Breast epithelium (tissue), 4 donors: Measurements from ENCODE around the gene MYBPH. TPM values are rescaled to one million over a fixed set of nuclear protein-coding genes. Genes with fewer than 3 reads are reported as not detected.

Experiments used
- DNase-seq, 2 donors: peaks; one replicate each; pipeline ENCODE4 v3.0.0-alpha.2; 2019; ENCODE audit warnings: low spot score in 2 of 2
- H3K27ac ChIP-seq, 2 donors: fragments of 200-600 bp; sonication (generic) in 1 of 2; one replicate each; pipeline ENCODE4 v1.5.1; 2016 to 2019; ENCODE audit warnings: mild to moderate bottlenecking in 1 of 2
- H3K27me3 ChIP-seq, 2 donors: fragments of 200-600 bp; sonication (generic) in 1 of 2; one replicate each; pipeline versions ENCODE4 v1.5.1 to v1.6.0; 2017 to 2019; ENCODE audit warnings: control low read depth in 1 of 2, mild to moderate bottlenecking in 1 of 2
- H3K36me3 ChIP-seq: fragments of 200-600 bp; one replicate; pipeline ENCODE4 v1.5.1; 2019
- H3K4me1 ChIP-seq, 2 donors: fragments of 200-600 bp; sonication (generic); one replicate each; pipeline ENCODE4 v1.5.1; 2016 to 2019; ENCODE audit warnings: control low read depth in 1 of 2
- H3K4me3 ChIP-seq, 3 donors: fragments of 200-600 bp; sonication (generic); 1 replicate in 2 of 3; 2 replicates in 1 of 3; pipeline ENCODE4 v1.5.1; 2016 to 2019; ENCODE audit warnings: mild to moderate bottlenecking in 3 of 3, moderate library complexity in 2 of 3
- H3K9me3 ChIP-seq, 2 donors: fragments of 200-600 bp; sonication (generic) in 1 of 2; one replicate each; pipeline ENCODE4 v1.5.1; 2016 to 2019; ENCODE audit warnings: control low read depth in 1 of 2
- POLR2A ChIP-seq: fragments of 450-650 bp; IDR thresholded peaks from one replicate; pipeline ENCODE4 v1.6.1; 2016; ENCODE audit warnings: antibody characterized with exemption, mild to moderate bottlenecking, moderate library complexity
- POLR2AphosphoS5 ChIP-seq, 3 donors: sonication (generic); formaldehyde crosslinking; IDR thresholded peaks; one replicate each; pipeline ENCODE4 v1.6.1; 2017; ENCODE audit warnings: antibody characterized with exemption in 3 of 3
- intact Hi-C: fragments of 100-400 bp; cut with DNase I; formaldehyde crosslinking; loops from one replicate; pipeline ENCODE4 v1.15.1; 2023; ENCODE audit warnings: low total_unique reads
- total RNA-seq, 3 donors: library from RNA; depleted of rRNA; stranded (reverse); fragments of >200 nt; gene quantifications; one replicate each; pipeline ENCODE4 v1.1.0, GENCODE V29; 2016
- TF ChIP-seq, protein P1 (sequence below), 3 donors: fragments of 450-650 bp; IDR thresholded peaks; one replicate each; pipeline ENCODE4 v1.5.1; 2016 to 2017; ENCODE audit warnings: antibody characterized with exemption in 3 of 3, mild to moderate bottlenecking in 3 of 3, moderate library complexity in 3 of 3

The MYBPH gene, protein sequence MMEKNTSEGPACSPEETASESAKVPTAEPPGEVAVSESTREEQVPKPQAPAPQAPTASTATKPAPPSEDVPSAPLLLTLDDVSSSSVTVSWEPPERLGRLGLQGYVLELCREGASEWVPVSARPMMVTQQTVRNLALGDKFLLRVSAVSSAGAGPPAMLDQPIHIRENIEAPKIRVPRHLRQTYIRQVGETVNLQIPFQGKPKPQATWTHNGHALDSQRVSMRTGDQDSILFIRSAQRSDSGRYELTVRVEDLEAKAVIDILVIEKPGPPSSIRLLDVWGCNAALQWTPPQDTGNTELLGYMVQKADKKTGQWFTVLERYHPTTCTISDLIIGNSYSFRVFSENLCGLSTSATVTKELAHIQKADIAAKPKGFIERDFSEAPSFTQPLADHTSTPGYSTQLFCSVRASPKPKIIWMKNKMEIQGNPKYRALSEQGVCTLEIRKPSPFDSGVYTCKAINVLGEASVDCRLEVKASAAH
- under 1 TPM in 1 of 3 donors, not detected in 2; 0.66 TPM for total RNA-seq

DNA sequence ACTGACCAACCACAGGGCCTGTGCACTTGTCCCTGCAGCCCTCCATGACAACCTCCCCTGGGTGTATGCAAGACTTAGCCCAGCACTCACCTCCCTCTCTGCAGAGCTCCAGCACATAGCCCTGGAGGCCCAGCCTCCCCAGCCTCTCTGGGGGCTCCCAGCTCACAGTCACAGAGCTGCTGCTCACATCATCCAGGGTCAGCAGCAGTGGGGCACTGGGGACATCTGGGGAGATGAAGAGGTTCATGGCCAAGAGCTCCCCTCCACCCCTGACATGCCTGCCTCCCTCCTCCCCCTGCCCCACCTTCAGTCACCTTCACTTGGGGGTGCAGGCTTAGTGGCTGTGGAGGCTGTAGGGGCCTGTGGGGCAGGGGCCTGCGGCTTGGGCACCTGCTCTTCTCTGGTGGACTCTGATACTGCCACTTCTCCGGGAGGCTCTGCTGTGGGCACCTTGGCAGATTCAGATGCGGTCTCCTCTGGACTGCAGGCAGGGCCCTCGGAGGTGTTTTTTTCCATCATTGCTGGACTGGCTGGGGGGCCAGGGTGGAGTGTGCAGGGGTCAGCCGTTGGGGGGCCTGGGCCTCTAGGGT is at the start of gene MYBPH:
Gene MYBPH (minus strand): TSS at position 590 of the 590 bp plus-strand sequence. CDS start 71 bp downstream, at position 519.
- H3K36me3 ChIP-seq = no peaks in the 10 kb centered on the region
- peak in 1 of 2 donors; percentile 30 for DNase-seq

DNA sequence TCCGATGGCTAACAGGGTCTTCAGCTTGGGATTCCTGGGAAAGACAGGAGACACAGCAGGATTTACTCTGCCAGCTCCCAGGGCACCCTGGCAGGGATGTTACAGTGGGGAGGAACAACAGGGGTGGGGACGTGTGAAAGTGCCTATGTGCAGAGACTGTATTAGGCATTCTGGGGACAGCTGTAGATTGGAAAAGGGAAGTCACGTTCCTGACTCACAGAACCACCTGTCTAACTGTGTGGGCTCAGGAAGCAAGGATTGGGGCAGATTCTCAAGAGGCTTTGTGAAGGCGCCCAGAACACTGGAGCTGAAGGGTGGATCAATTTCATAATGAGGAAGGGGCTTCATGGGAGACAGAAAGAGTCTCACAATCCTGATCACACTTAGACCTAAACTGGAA is 49.4 kb upstream of the MYBPH start:
- Histone ChIP-seq H3K27ac (no peak overlapping the region), H3K4me3 (no peak overlapping the region), H3K4me1 (no peaks in the 10 kb centered on the region), H3K9me3 (no peaks in the 10 kb centered on the region), H3K27me3 (no peaks in the 10 kb centered on the region), H3K36me3 (no peaks in the 10 kb centered on the region)
- TF ChIP-seq, protein P1, sequence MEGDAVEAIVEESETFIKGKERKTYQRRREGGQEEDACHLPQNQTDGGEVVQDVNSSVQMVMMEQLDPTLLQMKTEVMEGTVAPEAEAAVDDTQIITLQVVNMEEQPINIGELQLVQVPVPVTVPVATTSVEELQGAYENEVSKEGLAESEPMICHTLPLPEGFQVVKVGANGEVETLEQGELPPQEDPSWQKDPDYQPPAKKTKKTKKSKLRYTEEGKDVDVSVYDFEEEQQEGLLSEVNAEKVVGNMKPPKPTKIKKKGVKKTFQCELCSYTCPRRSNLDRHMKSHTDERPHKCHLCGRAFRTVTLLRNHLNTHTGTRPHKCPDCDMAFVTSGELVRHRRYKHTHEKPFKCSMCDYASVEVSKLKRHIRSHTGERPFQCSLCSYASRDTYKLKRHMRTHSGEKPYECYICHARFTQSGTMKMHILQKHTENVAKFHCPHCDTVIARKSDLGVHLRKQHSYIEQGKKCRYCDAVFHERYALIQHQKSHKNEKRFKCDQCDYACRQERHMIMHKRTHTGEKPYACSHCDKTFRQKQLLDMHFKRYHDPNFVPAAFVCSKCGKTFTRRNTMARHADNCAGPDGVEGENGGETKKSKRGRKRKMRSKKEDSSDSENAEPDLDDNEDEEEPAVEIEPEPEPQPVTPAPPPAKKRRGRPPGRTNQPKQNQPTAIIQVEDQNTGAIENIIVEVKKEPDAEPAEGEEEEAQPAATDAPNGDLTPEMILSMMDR (IDR thresholded peaks at IDR 0.05) = no peak
- no peak for TF ChIP-seq POLR2A
- TF ChIP-seq POLR2AphosphoS5 (IDR thresholded peaks at IDR 0.05) = no peak
- no peak for DNase-seq
- intact Hi-C loops = no loop called here

More for the DNA sequence above, at the start of gene MYBPH:
- intact Hi-C loops = no loop called here
- H3K27ac ChIP-seq = no peak within 1 kb of the TSS
- no peaks in the 10 kb centered on the region for H3K27me3 ChIP-seq
- no peaks in the 10 kb centered on the region for H3K4me1 ChIP-seq
- no peak for TF ChIP-seq POLR2AphosphoS5 (IDR thresholded peaks at IDR 0.05)
- TF ChIP-seq, protein P1 (IDR thresholded peaks at IDR 0.05) = no peak
- no peak for TF ChIP-seq POLR2A
- H3K4me3 ChIP-seq = no peak within 1 kb of the TSS
- no peaks in the 10 kb centered on the region for H3K9me3 ChIP-seq

DNA sequence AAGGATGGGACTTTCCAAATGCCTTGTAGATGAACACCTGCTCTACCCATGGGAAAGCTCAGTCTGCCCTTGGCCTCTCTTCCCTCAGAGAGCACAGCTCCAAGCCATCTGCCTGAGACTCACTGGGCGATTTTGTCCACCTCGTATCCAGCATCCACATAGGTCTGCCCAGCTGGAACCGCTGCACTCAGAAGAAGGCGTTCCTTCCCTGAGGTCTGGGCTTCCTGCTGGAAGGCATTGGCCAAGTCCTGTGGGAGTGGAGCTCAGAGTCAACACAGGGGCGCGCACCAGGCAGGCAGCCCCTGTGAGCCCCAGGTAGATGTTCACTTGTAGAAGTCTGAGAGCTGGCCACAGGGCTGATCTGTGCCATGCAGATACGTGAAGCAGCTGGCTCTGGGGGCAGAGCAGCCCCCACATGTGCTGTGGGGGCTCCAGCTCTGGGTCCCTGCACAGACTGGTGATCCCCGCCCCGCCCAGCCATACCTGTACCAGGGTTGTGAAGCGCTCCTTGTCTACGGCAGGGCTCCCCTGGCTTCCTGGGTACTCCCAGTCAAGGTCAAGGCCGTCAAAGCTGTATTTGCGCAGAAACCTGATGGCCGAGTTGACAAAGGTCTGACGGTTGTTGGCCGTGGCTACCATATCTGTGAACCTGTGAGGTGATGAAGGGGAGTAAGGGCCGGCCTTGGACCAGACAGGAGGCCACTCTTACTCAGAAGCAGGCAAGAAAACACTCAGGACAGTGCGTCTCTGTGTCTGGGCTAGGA is 47.6 kb upstream of the MYBPH start:
- DNase-seq = no peak
- H3K4me1 ChIP-seq = no peaks in the 10 kb centered on the region
- H3K27ac ChIP-seq = no peak overlapping the region
- no peaks in the 10 kb centered on the region for H3K36me3 ChIP-seq
- intact Hi-C loops = loop anchor here (5.0 kb wide), 1 partner anchor 619 kb away; no protein-coding TSS in a partner anchor
- no peaks in the 10 kb centered on the region for H3K9me3 ChIP-seq
- H3K4me3 ChIP-seq = no peak overlapping the region
- no peaks in the 10 kb centered on the region for H3K27me3 ChIP-seq
- TF ChIP-seq POLR2A (no peak), POLR2AphosphoS5 (IDR thresholded peaks at IDR 0.05) (no peak)
- TF ChIP-seq, protein P1 (IDR thresholded peaks at IDR 0.05) = no peak

DNA sequence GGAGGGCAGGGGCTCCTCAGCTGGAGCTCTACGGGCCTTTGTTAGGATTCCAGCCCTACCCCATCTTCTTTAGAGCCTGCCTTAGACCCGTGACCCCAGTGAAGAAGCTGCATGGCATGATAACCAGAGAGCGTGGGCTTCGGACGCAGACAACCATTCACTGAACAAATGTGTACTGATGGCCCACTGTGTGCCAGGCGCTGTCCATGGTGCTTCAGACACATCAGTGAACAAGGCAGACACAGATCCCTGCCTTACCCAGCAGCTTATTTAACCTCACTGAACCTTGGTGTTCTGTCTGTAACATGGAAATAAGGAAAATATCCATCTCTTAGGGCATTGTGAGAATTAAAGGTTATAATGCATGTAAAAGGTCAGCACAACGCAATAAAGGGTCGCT is 44.3 kb upstream of the MYBPH start:
- intact Hi-C loops = loop anchor here (5.0 kb wide), 2 partner anchors 93 to 622 kb away; partner anchors contain the start of gene ADORA1
- no peaks in the 10 kb centered on the region for H3K36me3 ChIP-seq
- peaks cover 0 to 8% of the 10 kb centered on the region in 2 donors for H3K4me1 ChIP-seq
- TF ChIP-seq POLR2AphosphoS5 (IDR thresholded peaks at IDR 0.05) = no peak
- TF ChIP-seq POLR2A = no peak
- TF ChIP-seq, protein P1 (IDR thresholded peaks at IDR 0.05) = no peak
- H3K27me3 ChIP-seq = no peaks in the 10 kb centered on the region
- H3K9me3 ChIP-seq = no peaks in the 10 kb centered on the region
- H3K4me3 ChIP-seq = no peak overlapping the region
- H3K27ac ChIP-seq = no peak overlapping the region
- no peak for DNase-seq
